Measurements from ENCODE around the gene RRAD. TPM values are rescaled to one million over a fixed set of nuclear protein-coding genes. Genes with fewer than 3 reads are reported as not detected.

The RRAD gene
- total RNA-seq, 1 donor from 2014 or later, result 12.1 TPM

DNA sequence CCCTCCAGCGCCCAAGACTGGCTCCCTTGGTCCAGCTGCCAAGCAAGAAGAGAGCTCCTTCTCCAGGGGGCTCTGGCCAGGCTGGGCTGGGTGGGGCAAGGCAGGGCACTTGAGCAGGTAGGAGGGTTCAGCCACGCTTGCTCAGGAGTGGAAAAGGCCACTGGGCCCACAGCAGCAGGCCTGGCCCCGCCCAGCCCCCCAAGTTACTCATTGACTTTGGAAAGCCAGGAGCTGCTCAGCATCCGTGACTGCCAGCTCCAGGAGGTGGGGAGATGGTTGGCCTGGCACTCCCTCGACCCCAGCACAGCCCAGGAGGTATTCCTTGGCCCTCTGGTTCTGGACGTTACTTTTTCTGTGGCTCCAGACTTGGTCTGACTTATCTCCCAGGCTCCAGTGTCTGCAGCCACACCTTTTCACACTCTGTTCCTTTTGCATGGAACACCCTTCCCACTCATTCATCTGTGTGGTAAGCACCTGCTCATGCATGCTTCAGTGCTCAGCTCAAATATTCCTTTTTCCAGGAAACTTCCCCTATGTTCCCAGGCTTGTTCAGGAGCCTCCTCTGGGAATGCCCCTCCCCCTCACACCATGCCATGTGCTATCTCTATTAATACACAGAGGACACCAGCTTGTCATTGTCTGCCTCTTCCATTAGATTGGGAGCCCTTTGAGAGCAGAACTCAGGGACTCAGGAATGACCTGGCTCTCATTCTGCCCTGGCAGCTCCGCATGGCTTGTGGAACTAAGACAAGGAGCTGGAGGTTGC lies 6.3 kb downstream of the RRAD start, which contains the start of gene CDH16:
TSS of gene CDH16 (minus strand) at position 83 of the 766 bp plus-strand sequence. CDS start 820 bp downstream, outside the sequence.
- no peaks in the 10 kb centered on the region for H3K79me2 ChIP-seq (ENCODE audit: insufficient read depth, low read length)
- Mint-ChIP-seq H3K27me3 (ENCODE audit: low read depth, unreplicated experiment) (peaks cover 80% of the 10 kb centered on the region), H3K27ac (ENCODE audit: unreplicated experiment) (no peak within 1 kb of the TSS), H3K36me3 (ENCODE audit: low read depth, unreplicated experiment) (peaks cover 7% of the 10 kb centered on the region), H3K4me1 (ENCODE audit: low read depth, unreplicated experiment) (peaks cover 3% of the 10 kb centered on the region), H3K4me3 (ENCODE audit: unreplicated experiment) (no peak within 1 kb of the TSS), H3K9me3 (ENCODE audit: unreplicated experiment) (peaks cover 7% of the 10 kb centered on the region)
- TF ChIP-seq, protein P1, sequence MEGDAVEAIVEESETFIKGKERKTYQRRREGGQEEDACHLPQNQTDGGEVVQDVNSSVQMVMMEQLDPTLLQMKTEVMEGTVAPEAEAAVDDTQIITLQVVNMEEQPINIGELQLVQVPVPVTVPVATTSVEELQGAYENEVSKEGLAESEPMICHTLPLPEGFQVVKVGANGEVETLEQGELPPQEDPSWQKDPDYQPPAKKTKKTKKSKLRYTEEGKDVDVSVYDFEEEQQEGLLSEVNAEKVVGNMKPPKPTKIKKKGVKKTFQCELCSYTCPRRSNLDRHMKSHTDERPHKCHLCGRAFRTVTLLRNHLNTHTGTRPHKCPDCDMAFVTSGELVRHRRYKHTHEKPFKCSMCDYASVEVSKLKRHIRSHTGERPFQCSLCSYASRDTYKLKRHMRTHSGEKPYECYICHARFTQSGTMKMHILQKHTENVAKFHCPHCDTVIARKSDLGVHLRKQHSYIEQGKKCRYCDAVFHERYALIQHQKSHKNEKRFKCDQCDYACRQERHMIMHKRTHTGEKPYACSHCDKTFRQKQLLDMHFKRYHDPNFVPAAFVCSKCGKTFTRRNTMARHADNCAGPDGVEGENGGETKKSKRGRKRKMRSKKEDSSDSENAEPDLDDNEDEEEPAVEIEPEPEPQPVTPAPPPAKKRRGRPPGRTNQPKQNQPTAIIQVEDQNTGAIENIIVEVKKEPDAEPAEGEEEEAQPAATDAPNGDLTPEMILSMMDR (IDR thresholded peaks at IDR 0.05; ENCODE audit: insufficient read depth, low read depth, low read length), result no peak
- TF ChIP-seq EZH2 (IDR thresholded peaks at IDR 0.05; ENCODE audit: insufficient read depth, low read length), result no peak
- no peak within 1 kb of the TSS for H2AFZ ChIP-seq (ENCODE audit: low read depth, low read length)
- no peaks in the 10 kb centered on the region for H3K9me3 ChIP-seq (ENCODE audit: insufficient read depth, low read depth, low read length)
- peaks cover 6% of the 10 kb centered on the region for H3K4me1 ChIP-seq (ENCODE audit: insufficient read depth, low read length)
- H3K36me3 ChIP-seq (ENCODE audit: insufficient read depth, low read length), result no peaks in the 10 kb centered on the region
- H4K20me1 ChIP-seq (ENCODE audit: insufficient read depth, low read length), result peaks cover 12% of the 10 kb centered on the region
- FAIRE-seq, result no peak
- H3K4me2 ChIP-seq (ENCODE audit: low read length), result no peak within 1 kb of the TSS
- no peak within 1 kb of the TSS for H3K27ac ChIP-seq (ENCODE audit: low read depth, low read length)
- H3K9ac ChIP-seq (ENCODE audit: low read length), result no peak within 1 kb of the TSS
- H3K27me3 ChIP-seq (ENCODE audit: insufficient read depth, low read length), result peaks cover 29% of the 10 kb centered on the region
- DNase-seq (ENCODE audit: low read depth), result no peak
- no peak within 1 kb of the TSS for H3K4me3 ChIP-seq (ENCODE audit: insufficient read depth, low read depth, low read length)

DNA sequence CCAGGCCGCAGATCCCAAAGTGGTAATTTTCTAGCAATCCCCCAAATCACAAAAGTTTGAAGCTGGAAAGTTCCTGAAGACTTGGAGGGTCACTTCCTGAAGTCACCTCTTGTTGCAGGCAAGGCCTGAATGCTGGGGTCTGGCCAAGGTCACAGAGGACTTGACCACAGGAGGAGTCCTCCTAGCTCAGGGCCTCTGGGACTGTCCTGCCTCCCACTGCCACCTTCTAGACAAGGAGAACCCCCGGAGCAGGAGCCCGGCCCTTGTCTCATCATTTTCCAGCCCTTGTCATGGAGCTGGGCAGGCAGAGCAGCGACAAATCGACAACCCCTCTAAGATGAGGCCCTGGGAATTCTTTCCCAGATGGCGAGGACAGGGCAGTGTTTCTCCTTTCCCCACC lies 7.0 kb downstream of the RRAD start:
- Mint-ChIP-seq H3K4me1 (ENCODE audit: low read depth, unreplicated experiment) (peaks cover 2% of the 10 kb centered on the region), H3K27me3 (ENCODE audit: low read depth, unreplicated experiment) (peaks cover 78% of the 10 kb centered on the region), H3K27ac (ENCODE audit: unreplicated experiment) (no peak overlapping the region), H3K9me3 (ENCODE audit: unreplicated experiment) (peaks cover 7% of the 10 kb centered on the region), H3K4me3 (ENCODE audit: unreplicated experiment) (no peak overlapping the region), H3K36me3 (ENCODE audit: low read depth, unreplicated experiment) (peaks cover 5% of the 10 kb centered on the region)
- peaks cover 27% of the 10 kb centered on the region for H3K27me3 ChIP-seq (ENCODE audit: insufficient read depth, low read length)
- H2AFZ ChIP-seq (ENCODE audit: low read depth, low read length), result no peak overlapping the region
- H3K27ac ChIP-seq (ENCODE audit: low read depth, low read length), result no peak overlapping the region
- H4K20me1 ChIP-seq (ENCODE audit: insufficient read depth, low read length), result peaks cover 5% of the 10 kb centered on the region
- no peaks in the 10 kb centered on the region for H3K79me2 ChIP-seq (ENCODE audit: insufficient read depth, low read length)
- FAIRE-seq (no peak), DNase-seq (ENCODE audit: low read depth) (no peak)
- H3K36me3 ChIP-seq (ENCODE audit: insufficient read depth, low read length), result no peaks in the 10 kb centered on the region
- H3K4me3 ChIP-seq (ENCODE audit: insufficient read depth, low read depth, low read length), result no peak overlapping the region
- TF ChIP-seq EZH2 (IDR thresholded peaks at IDR 0.05; ENCODE audit: insufficient read depth, low read length), result no peak
- TF ChIP-seq, protein P1 (IDR thresholded peaks at IDR 0.05; ENCODE audit: insufficient read depth, low read depth, low read length), result no peak
- H3K4me1 ChIP-seq (ENCODE audit: insufficient read depth, low read length), result peaks cover 6% of the 10 kb centered on the region
- no peak overlapping the region for H3K9ac ChIP-seq (ENCODE audit: low read length)
- H3K9me3 ChIP-seq (ENCODE audit: insufficient read depth, low read depth, low read length), result no peaks in the 10 kb centered on the region
- no peak overlapping the region for H3K4me2 ChIP-seq (ENCODE audit: low read length)

DNA sequence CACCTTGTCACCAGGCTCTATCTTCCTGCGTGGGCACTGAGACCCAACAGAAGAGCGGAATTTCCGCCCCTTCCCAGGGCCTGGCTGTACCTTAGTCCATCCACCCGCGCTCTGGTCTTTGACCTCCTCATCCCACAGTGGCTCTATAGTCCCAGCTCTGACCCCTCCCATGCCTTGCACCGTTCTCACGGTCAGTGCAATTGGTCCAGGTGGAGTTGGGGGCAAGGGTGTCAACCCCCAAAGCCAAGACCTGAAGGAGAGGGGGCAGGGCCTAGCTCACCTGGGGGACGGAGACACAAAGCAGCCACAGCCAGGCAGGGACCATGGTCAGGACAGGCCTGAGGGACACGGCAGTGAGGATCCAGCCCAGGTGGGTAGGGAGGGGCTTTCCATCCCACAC lies 7.6 kb downstream of the RRAD start:
- no peaks in the 10 kb centered on the region for H4K20me1 ChIP-seq (ENCODE audit: insufficient read depth, low read length)
- peaks cover 2% of the 10 kb centered on the region for H3K36me3 Mint-ChIP-seq (ENCODE audit: low read depth, unreplicated experiment)
- H3K9ac ChIP-seq (ENCODE audit: low read length), result no peak overlapping the region
- H3K4me3 Mint-ChIP-seq (ENCODE audit: unreplicated experiment), result no peak overlapping the region
- H3K79me2 ChIP-seq (ENCODE audit: insufficient read depth, low read length), result no peaks in the 10 kb centered on the region
- no peaks in the 10 kb centered on the region for H3K36me3 ChIP-seq (ENCODE audit: insufficient read depth, low read length)
- no peak overlapping the region for H3K4me2 ChIP-seq (ENCODE audit: low read length)
- no peaks in the 10 kb centered on the region for H3K9me3 ChIP-seq (ENCODE audit: insufficient read depth, low read depth, low read length)
- peaks cover 3% of the 10 kb centered on the region for H3K4me1 ChIP-seq (ENCODE audit: insufficient read depth, low read length)
- DNase-seq (ENCODE audit: low read depth), result no peak
- no peak overlapping the region for H3K4me3 ChIP-seq (ENCODE audit: insufficient read depth, low read depth, low read length)
- no peaks in the 10 kb centered on the region for H3K4me1 Mint-ChIP-seq (ENCODE audit: low read depth, unreplicated experiment)
- FAIRE-seq, result no peak
- no peak overlapping the region for H2AFZ ChIP-seq (ENCODE audit: low read depth, low read length)
- no peak overlapping the region for H3K27ac ChIP-seq (ENCODE audit: low read depth, low read length)
- peaks cover 7% of the 10 kb centered on the region for H3K9me3 Mint-ChIP-seq (ENCODE audit: unreplicated experiment)
- peaks cover 27% of the 10 kb centered on the region for H3K27me3 ChIP-seq (ENCODE audit: insufficient read depth, low read length)
- no peak overlapping the region for H3K27ac Mint-ChIP-seq (ENCODE audit: unreplicated experiment)
- TF ChIP-seq EZH2 (IDR thresholded peaks at IDR 0.05; ENCODE audit: insufficient read depth, low read length), result no peak
- TF ChIP-seq, protein P1 (IDR thresholded peaks at IDR 0.05; ENCODE audit: insufficient read depth, low read depth, low read length), result no peak
- peaks cover 77% of the 10 kb centered on the region for H3K27me3 Mint-ChIP-seq (ENCODE audit: low read depth, unreplicated experiment)

All from astrocyte (in vitro differentiated cells and primary cell).